GM21529 (cell line): Measurements from ENCODE around the gene TRIM59.

Source experiments
- ATAC-seq: cut with Tn5 transposase; IDR thresholded peaks from one replicate; pipeline ENCODE4 v1.9.1; 2021; ENCODE audit not compliant: unreplicated experiment

TRIM59 gene, protein sequence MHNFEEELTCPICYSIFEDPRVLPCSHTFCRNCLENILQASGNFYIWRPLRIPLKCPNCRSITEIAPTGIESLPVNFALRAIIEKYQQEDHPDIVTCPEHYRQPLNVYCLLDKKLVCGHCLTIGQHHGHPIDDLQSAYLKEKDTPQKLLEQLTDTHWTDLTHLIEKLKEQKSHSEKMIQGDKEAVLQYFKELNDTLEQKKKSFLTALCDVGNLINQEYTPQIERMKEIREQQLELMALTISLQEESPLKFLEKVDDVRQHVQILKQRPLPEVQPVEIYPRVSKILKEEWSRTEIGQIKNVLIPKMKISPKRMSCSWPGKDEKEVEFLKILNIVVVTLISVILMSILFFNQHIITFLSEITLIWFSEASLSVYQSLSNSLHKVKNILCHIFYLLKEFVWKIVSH

GRCh38 chr3:160449636-160450598 is at the start of gene TRIM59:
Gene TRIM59, minus strand, starts transcription at chr3:160449786. Its CDS starts 10,603 bp downstream, at chr3:160439183.
- peak; percentile 93 for ATAC-seq

DNA sequence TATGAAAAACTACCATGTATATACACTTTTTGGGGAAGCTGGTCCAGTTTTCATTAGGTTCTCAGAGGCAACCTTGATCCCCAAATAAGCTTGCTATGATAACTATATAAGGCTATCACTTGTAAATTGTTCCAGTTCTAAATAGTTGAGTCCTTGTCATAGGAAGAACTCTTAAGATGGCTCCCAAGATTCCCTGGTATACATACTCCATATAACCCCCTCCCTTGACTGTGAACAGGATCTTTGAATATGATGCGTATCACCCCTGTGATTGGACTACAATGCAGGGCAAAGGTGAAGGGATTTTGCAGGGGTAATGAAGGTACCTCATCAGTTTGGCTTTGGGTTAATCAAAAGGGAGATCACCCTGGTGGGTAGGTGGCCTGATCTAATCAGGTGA is 48.6 kb upstream of the TRIM59 start:
- ATAC-seq = no peak

- ATAC-seq = no peak
Measured at GRCh38 chr3:160490166-160490565, 40.6 kb upstream of the TRIM59 start.

DNA sequence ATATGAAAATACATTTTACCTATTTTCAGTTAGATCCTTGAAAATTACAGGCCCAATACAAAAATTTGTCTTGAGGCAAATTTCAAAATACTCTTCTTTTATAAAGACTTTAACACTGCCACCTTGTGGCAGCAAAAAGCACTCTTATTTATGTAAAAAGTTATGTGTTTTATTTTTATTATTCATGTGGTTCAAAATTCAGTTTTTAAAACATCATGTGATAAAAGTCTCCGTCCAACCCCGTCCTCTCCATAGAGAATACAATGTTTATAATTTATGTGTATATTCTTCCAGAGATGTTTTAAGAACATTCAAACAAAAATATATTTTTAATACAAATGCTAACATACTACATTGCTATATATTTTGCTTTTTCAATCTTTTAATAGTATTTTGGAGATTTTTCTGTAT is 36.9 kb upstream of the TRIM59 start:
- ATAC-seq = no peak

DNA sequence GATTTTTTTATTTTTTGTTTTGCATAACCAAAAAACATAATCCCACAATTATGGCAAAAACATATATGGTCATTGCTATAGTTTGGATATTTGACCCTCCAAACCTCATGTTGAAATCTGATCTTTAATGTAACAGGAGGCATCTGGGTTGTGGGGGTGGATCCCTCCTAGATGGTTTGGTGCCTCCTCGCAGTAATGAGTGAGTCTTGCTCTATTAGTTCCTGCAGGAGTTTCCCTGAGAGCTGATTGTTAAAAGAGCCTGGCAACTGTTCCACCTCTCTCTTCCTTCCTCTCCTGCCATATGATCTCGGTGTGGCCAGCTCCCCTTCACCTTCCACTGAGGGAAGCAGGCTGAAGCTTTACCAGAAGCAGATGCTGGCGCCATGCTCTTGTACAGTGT is 33.2 kb upstream of the TRIM59 start:
- ATAC-seq = no peak

DNA sequence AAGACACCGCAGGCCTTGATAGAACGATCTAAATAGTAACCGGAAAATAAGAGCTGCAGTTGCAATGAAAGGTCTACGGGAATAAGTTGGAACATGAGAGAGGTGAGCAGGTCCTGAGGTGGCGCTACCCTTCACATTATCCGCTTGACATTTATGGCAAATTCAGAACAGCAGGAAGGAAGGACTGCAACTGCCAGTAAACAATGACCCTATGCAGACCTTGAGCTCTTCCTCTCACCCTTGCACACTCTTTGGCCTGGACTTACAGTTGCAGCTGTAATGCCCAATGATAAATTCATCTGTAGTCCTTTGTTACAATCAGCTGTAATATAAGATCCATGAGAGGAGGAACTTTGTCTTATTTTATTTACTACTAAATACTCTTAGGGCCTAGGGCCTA is 32.3 kb upstream of the TRIM59 start:
- no peak for ATAC-seq

GRCh38 chr3:160480931-160481330 is 31.3 kb upstream of the TRIM59 start:
- no peak for ATAC-seq

DNA sequence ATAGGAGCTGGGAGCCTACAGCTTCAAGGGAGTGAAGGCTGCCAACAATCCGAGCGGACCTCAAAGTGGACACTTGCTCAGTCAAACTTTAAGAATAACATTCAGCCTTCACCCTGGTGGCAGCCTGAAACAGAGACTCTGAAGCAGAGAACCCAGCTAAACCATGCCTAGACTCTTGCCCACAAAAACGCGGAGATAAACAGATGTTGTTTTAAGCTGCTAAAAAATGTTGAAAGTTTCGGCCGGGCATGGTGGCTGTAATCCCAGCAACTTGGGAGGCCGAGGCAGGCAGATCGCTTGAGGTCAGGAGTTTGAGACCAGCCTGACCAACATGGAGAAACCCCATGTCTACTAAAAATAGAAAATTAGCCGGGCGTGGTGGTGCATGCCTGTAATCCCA is 29.8 kb upstream of the TRIM59 start:
- ATAC-seq = no peak

DNA sequence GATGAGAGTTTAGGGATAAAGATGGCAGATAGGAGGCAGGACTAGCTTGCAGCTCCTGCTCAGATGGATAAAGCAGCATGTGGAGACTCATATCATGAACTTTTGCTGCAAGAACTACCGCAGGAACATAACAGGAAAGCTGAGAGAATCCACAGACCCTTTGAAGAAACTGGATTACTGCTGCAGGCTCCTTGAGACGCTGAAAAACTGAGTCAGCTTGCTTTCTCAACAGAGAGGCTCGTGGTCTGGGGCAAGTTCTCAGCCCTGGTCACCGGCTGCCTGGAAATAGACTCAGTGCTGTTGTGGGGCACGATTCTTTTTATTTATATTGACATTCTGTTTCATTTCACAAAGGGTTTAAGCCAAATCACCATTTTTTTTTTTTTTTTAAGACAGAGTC is 28.8 kb upstream of the TRIM59 start:
- no peak for ATAC-seq

DNA sequence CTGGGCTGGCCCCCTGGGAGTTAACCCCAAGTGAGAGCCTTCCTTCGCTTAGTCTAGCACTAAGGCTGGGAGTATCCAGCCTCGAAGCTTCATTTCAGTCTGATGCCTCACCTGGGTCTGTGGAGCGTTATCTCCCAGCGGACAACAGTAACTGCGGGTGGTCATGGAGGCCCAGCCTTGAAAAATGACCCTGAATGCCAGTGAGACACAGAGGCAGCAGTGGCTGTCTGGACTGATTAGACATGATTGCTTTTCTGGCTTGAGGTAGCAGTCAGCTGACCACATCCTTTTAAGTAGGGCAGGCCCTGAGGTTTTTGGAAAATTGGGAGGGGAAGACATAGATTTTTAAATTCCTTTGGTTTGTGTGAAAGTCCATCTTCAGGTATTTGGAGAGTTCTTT is 28.2 kb upstream of the TRIM59 start:
- ATAC-seq = no peak

GRCh38 chr3:160475884-160476283 is 26.3 kb upstream of the TRIM59 start:
- ATAC-seq = no peak

- no peak for ATAC-seq
Measured at GRCh38 chr3:160475153-160475552, 25.6 kb upstream of the TRIM59 start.

DNA sequence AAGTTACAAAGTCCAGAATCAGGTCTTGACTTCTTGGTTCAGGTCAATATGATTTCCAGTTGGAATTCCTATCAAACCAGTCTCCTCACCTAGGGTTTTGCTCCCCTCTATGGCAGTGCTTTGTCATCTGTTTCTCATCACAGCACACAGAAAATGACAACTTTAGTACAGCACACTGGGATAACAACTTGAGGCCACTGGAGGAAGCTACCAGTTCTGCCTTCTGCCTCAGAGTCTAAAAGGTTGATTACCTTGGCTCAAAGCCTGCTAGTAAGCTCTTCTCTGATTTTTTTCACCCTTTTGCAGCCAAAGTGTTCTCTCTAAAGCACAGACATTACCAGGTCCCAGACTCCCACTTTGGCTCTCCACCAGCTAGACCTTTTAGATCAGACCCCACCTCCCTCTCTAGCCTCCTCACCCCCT is 24.8 kb upstream of the TRIM59 start:
- ATAC-seq = no peak

- ATAC-seq = no peak
Measured at GRCh38 chr3:160473978-160474377, 24.4 kb upstream of the TRIM59 start.

GRCh38 chr3:160473221-160473620 is 23.6 kb upstream of the TRIM59 start:
- no peak for ATAC-seq

DNA sequence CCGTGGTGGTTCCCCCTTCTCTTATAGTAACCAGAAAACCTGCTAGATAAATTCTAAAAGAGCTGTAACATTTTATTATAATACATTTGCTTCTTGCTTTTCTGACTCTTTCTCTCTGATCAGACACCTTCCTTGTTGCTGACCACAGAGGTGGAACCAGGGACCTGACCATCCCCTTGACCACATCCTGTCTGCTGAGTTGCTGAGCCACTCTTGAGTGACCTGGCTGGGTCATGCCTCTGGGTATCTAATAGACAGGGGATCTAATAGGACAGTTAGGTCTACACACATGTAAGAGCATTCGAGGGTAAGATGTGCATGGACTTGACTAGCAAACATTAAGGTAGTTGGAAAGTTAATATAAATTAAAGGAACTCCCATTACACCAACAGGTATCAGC is 22.8 kb upstream of the TRIM59 start:
- ATAC-seq = no peak

DNA sequence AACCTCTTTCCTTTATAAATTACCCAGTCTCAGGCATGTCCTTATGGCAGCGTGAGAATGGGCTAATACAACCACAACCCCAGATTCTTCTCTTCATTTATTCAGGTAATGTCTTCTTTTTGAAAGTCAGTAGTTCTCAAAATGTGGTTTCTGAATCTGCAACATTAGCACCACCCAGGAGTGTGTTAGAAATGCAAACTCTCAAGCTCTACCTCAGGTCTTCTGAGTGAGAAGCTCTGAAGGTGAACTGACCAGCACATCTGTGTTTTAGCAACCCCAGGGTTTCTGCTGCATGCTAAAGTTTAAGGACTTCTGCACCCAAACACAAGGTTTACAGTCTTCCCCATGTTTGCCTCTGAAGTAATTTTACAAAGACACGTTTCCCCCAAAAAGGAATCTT is 22.3 kb upstream of the TRIM59 start:
- ATAC-seq = no peak

- ATAC-seq = no peak
Measured at GRCh38 chr3:160470181-160470580, 20.6 kb upstream of the TRIM59 start.

GRCh38 chr3:160464971-160465370 is 15.4 kb upstream of the TRIM59 start:
- ATAC-seq = no peak

GRCh38 chr3:160464321-160464720 is 14.7 kb upstream of the TRIM59 start:
- no peak for ATAC-seq

GRCh38 chr3:160460033-160460432 is 10.4 kb upstream of the TRIM59 start:
- no peak for ATAC-seq

GRCh38 chr3:160459450-160459970 is 9.9 kb upstream of the TRIM59 start:
- no peak for ATAC-seq
